ENCODE measurements around the gene DCST2. TPM values are rescaled to one million over a fixed set of nuclear protein-coding genes. Genes with fewer than 3 reads are reported as not detected.

DCST2 gene
- total and polyA plus RNA-seq, 9 of the 15 experiments (the other 6 are each of a cell fraction or from before 2014, with no cell fraction given): 0.09 to 0.49 (median 0.11) TPM; not detected in 3

- TF ChIP-seq UBTF (IDR thresholded peaks at IDR 0.05; ENCODE audit: borderline replicate concordance in 1 of 2, low read depth in 2 of 2, low read length in 2 of 2) (peak; percentile 22 to 86; a peak in 3 of 4 replicates), PHF20 (IDR thresholded peaks at IDR 0.05; ENCODE audit: partially characterized antibody) (peak; percentile 45), ZBTB8A (IDR thresholded peaks at IDR 0.05; ENCODE audit: partially characterized antibody) (no peak), ARID4B (CRISPR knock-in tag; IDR thresholded peaks at IDR 0.05) (peak; percentile 83), MBD2 (IDR thresholded peaks at IDR 0.05; ENCODE audit: borderline replicate concordance, low read depth) (peak; percentile 82; the same call in 1 of the 2 replicates), NR2C2 (CRISPR knock-in tag; IDR thresholded peaks at IDR 0.05) (no peak), NR2C2 (tag; IDR thresholded peaks at IDR 0.05) (peak; percentile 62), TARDBP (IDR thresholded peaks at IDR 0.05) (peak; percentile 88), BCOR (IDR thresholded peaks at IDR 0.05) (0 out of 2 replicates have a peak, but pooled peaks have one; percentile 16), ZBTB7A (IDR thresholded peaks at IDR 0.05; ENCODE audit: borderline replicate concordance, control insufficient read depth, low read depth, low read length) (peak; percentile 95), TBP (optimal IDR thresholded peaks at IDR 0.05; ENCODE audit: low read depth, low read length) (peak; percentile 73)
- TF ChIP-seq, protein P1, sequence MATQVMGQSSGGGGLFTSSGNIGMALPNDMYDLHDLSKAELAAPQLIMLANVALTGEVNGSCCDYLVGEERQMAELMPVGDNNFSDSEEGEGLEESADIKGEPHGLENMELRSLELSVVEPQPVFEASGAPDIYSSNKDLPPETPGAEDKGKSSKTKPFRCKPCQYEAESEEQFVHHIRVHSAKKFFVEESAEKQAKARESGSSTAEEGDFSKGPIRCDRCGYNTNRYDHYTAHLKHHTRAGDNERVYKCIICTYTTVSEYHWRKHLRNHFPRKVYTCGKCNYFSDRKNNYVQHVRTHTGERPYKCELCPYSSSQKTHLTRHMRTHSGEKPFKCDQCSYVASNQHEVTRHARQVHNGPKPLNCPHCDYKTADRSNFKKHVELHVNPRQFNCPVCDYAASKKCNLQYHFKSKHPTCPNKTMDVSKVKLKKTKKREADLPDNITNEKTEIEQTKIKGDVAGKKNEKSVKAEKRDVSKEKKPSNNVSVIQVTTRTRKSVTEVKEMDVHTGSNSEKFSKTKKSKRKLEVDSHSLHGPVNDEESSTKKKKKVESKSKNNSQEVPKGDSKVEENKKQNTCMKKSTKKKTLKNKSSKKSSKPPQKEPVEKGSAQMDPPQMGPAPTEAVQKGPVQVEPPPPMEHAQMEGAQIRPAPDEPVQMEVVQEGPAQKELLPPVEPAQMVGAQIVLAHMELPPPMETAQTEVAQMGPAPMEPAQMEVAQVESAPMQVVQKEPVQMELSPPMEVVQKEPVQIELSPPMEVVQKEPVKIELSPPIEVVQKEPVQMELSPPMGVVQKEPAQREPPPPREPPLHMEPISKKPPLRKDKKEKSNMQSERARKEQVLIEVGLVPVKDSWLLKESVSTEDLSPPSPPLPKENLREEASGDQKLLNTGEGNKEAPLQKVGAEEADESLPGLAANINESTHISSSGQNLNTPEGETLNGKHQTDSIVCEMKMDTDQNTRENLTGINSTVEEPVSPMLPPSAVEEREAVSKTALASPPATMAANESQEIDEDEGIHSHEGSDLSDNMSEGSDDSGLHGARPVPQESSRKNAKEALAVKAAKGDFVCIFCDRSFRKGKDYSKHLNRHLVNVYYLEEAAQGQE (IDR thresholded peaks at IDR 0.05; ENCODE audit: borderline replicate concordance): peak; percentile 85
- TF ChIP-seq, protein P1 (CRISPR knock-in tag; IDR thresholded peaks at IDR 0.05; ENCODE audit: low read depth): no peak; the same call in 1 of the 2 replicates
Observed at GRCh38 chr1:155000726-155001424, 32.7 kb downstream of the DCST2 start (continued).

Measured in K562 (cell line).